Stimulated activated CD4-positive, alpha-beta T cell treated with anti-CD3 and anti-CD28 coated beads, TNF-alpha, amount 100 ng/mL, for 1 hour (primary cell): ENCODE results near the gene SPNS2.

ENCODE experiments used
- DNase-seq, 3 donors: peaks; one replicate each; pipeline ENCODE4 v3.0.0-alpha.2; 2020; ENCODE audit warnings: low read depth in 3 of 3, low spot score in 1 of 3

SPNS2 gene

GRCh38 chr17:4520060-4520893, 21.6 kb downstream of the SPNS2 start:
- DNase-seq, result no peak

- no peak for DNase-seq
These were observed 22.4 kb downstream of the SPNS2 start for GRCh38 chr17:4520894-4521600.

- DNase-seq, result no peak
These were observed 24.0 kb downstream of the SPNS2 start for GRCh38 chr17:4522661-4523060.

- DNase-seq, result no peak
These were observed 25.3 kb downstream of the SPNS2 start for GRCh38 chr17:4523946-4524345.

- DNase-seq, result no peak
These were observed 27.2 kb downstream of the SPNS2 start for GRCh38 chr17:4525691-4526397.

- no peak for DNase-seq
These were observed 28.5 kb downstream of the SPNS2 start for GRCh38 chr17:4527134-4527533.

GRCh38 chr17:4527566-4528125, 29.0 kb downstream of the SPNS2 start:
- DNase-seq, result no peak

- no peak for DNase-seq
These were observed 31.0 kb downstream of the SPNS2 start for GRCh38 chr17:4529533-4530152.

- no peak for DNase-seq
These were observed 32.4 kb downstream of the SPNS2 start for GRCh38 chr17:4530799-4531730.

GRCh38 chr17:4531988-4532736, 33.5 kb downstream of the SPNS2 start:
- DNase-seq, result no peak

- no peak for DNase-seq
These were observed 34.3 kb downstream of the SPNS2 start for GRCh38 chr17:4532860-4533522.

- DNase-seq, result no peak
These were observed 35.1 kb downstream of the SPNS2 start for GRCh38 chr17:4533523-4534504.

GRCh38 chr17:4534515-4534914, 35.8 kb downstream of the SPNS2 start:
- no peak for DNase-seq

- DNase-seq, result no peak
These were observed 36.4 kb downstream of the SPNS2 start for GRCh38 chr17:4534928-4535666.

- DNase-seq, result no peak
These were observed 37.1 kb downstream of the SPNS2 start for GRCh38 chr17:4535667-4536258.

- DNase-seq, result no peak
These were observed 37.6 kb downstream of the SPNS2 start for GRCh38 chr17:4536259-4536741.
